GM19023 (cell line): ENCODE data around the gene IL6R.
"Not testable (repeated sequence)": the region's sequence is repeated elsewhere in the genome, so short reads cannot be mapped to it uniquely, and the experiment has no call there.

Experiments used
- ATAC-seq: cut with Tn5 transposase; IDR thresholded peaks from one replicate; pipeline ENCODE4 v1.9.1; 2021; ENCODE audit warnings: mild to moderate bottlenecking, moderate library complexity; ENCODE audit not compliant: unreplicated experiment

IL6R gene

GRCh38 chr1:154404984-154405746 is at the start of gene IL6R:
Gene IL6R (plus strand): TSS chr1:154405343. CDS start chr1:154405630, 287 bp downstream.
- peak; percentile 40 for ATAC-seq

GRCh38 chr1:154358519-154358918 is 46.6 kb upstream of the IL6R start:
- ATAC-seq, result no peak

GRCh38 chr1:154360288-154360687 is 44.9 kb upstream of the IL6R start:
- no peak for ATAC-seq

GRCh38 chr1:154360881-154361280 is 44.3 kb upstream of the IL6R start:
- ATAC-seq, result not testable (repeated sequence)

- no peak for ATAC-seq
These were observed 43.8 kb upstream of the IL6R start for GRCh38 chr1:154361357-154361756.

- no peak for ATAC-seq
These were observed 33.7 kb upstream of the IL6R start for GRCh38 chr1:154371436-154371835.

- ATAC-seq, result not testable (repeated sequence)
These were observed 31.3 kb upstream of the IL6R start for GRCh38 chr1:154373777-154374357.

GRCh38 chr1:154379301-154379700 is 25.8 kb upstream of the IL6R start:
- no peak for ATAC-seq

GRCh38 chr1:154384650-154385489 is 20.3 kb upstream of the IL6R start:
- ATAC-seq, result no peak

- ATAC-seq, result peak; percentile 77
These were observed 18.3 kb upstream of the IL6R start for GRCh38 chr1:154386643-154387352.

- ATAC-seq, result no peak
These were observed 13.9 kb upstream of the IL6R start for GRCh38 chr1:154391086-154391770.

GRCh38 chr1:154398141-154398540 is 7.0 kb upstream of the IL6R start:
- ATAC-seq, result no peak

- no peak for ATAC-seq
These were observed 6.5 kb upstream of the IL6R start for GRCh38 chr1:154398678-154399077.

GRCh38 chr1:154400381-154400801 is 4.8 kb upstream of the IL6R start:
- ATAC-seq, result no peak

- ATAC-seq, result no peak
These were observed 2.7 kb upstream of the IL6R start for GRCh38 chr1:154402409-154402921.

- no peak for ATAC-seq
These were observed 1.7 kb upstream of the IL6R start for GRCh38 chr1:154403261-154403943.

- no peak for ATAC-seq
These were observed 1.2 kb upstream of the IL6R start for GRCh38 chr1:154403983-154404382.

- peak; percentile 9 for ATAC-seq
These were observed 622 bp upstream of the IL6R start for GRCh38 chr1:154404511-154404931.

GRCh38 chr1:154405747-154406571 is 816 bp downstream of the IL6R start:
- ATAC-seq, result peak; percentile 9
